AG04450 (cell line): ENCODE data around the gene ANKS1B. TPM values are rescaled to one million over a fixed set of nuclear protein-coding genes. Genes with fewer than 3 reads are reported as not detected.
"Not testable (repeated sequence)": the region's sequence is repeated elsewhere in the genome, so short reads cannot be mapped to it uniquely, and the experiment has no call there.

Experiments used
- CTCF ChIA-PET: fragments of 300-600, 350-600 bp; formaldehyde crosslinking; extraction: SDS; loops from one replicate; lab custom pipeline; 2022; ENCODE audit warnings: antibody characterized with exemption, inconsistent platforms; lab: Charles Lee
- POLR2A ChIA-PET: fragments of 350-600 bp; formaldehyde crosslinking; extraction: SDS; loops from one replicate; lab custom pipeline; 2021; ENCODE audit warnings: antibody characterized with exemption, inconsistent platforms; lab: Yijun Ruan, JAX
- DNase-seq: peaks from one replicate; pipeline ENCODE4 v3.0.0-alpha.2; 2011; ENCODE audit warnings: low read depth, low spot score
- H3K27ac ChIP-seq: one replicate; pipeline ENCODE4 v1.5.1; 2012; ENCODE audit warnings: low read depth, low read length, control low read depth
- H3K27me3 ChIP-seq: one replicate; pipeline ENCODE4 v1.6.0; 2012; ENCODE audit warnings: low read length; ENCODE audit not compliant: control insufficient read depth, insufficient read depth
- H3K4me3 ChIP-seq: 2 replicates; pipeline ENCODE4 v1.5.1; 2011; ENCODE audit warnings: mild to moderate bottlenecking, low read depth, low read length, control low read depth
- H3K9me3 ChIP-seq: 2 replicates; pipeline ENCODE4 v1.5.1; 2012; ENCODE audit warnings: low read length; ENCODE audit not compliant: control insufficient read depth, insufficient read depth
- CTCF ChIP-seq: IDR thresholded peaks from 2 replicates; pipeline ENCODE4 v1.5.1; 2011; ENCODE audit warnings: low read depth, low read length, control low read depth, inconsistent platforms
- polyA plus RNA-seq: library from polyadenylated mRNA; depleted of rRNA; stranded (reverse); fragments of >200 nt; gene quantifications from 2 replicates; pipeline ENCODE4 v1.2.3, GENCODE V29; 2011

The ANKS1B gene
- polyA plus RNA-seq, 1 experiment: 0.22 TPM

GRCh38 chr12:98838231-98838647 is 1146.5 kb downstream of the ANKS1B start:
- no peak for DNase-seq
- peak; percentile 53 for TF ChIP-seq CTCF

GRCh38 chr12:98837134-98837752 is 1147.5 kb downstream of the ANKS1B start:
- POLR2A ChIA-PET: interaction anchor here (0.7 kb wide), 1 partner anchor 16 kb away, joined by 5 read pairs; no protein-coding TSS in a partner anchor
- not testable (repeated sequence) for H3K27ac ChIP-seq

More at GRCh38 chr12:98838231-98838647, 1146.5 kb downstream of the ANKS1B start:
- Histone ChIP-seq H3K27me3 (peaks cover 2% of the 10 kb centered on the region), H3K9me3 (no peaks in the 10 kb centered on the region), H3K4me3 (no peak overlapping the region), H3K27ac (no peak overlapping the region)
- CTCF ChIA-PET: interaction anchor here (1.2 kb wide), 1 partner anchor 111 kb away, joined by 3 read pairs; no protein-coding TSS in a partner anchor
- POLR2A ChIA-PET: no interaction called here

GRCh38 chr12:98830657-98831056 is 1154.1 kb downstream of the ANKS1B start:
- H3K27ac ChIP-seq: no peak overlapping the region
- no peak for TF ChIP-seq CTCF
- H3K4me3 ChIP-seq: no peak overlapping the region
- ChIA-PET CTCF (no interaction called here), POLR2A (no interaction called here)
- no peaks in the 10 kb centered on the region for H3K27me3 ChIP-seq
- no peak for DNase-seq
- H3K9me3 ChIP-seq: no peaks in the 10 kb centered on the region

More at GRCh38 chr12:98837134-98837752, 1147.5 kb downstream of the ANKS1B start:
- H3K27me3 ChIP-seq, H3K9me3 ChIP-seq, H3K4me3 ChIP-seq: not testable (repeated sequence)
- CTCF ChIA-PET: interaction anchor here (1.2 kb wide), 1 partner anchor 110 kb away, joined by 3 read pairs; no protein-coding TSS in a partner anchor
- peak; percentile 7 for DNase-seq

GRCh38 chr12:98828802-98829600 is 1155.7 kb downstream of the ANKS1B start:
- POLR2A ChIA-PET: no interaction called here
- Histone ChIP-seq H3K4me3 (no peak overlapping the region), H3K27ac (no peak overlapping the region), H3K9me3 (no peaks in the 10 kb centered on the region), H3K27me3 (no peaks in the 10 kb centered on the region)
- TF ChIP-seq CTCF: no peak
- no peak for DNase-seq
- CTCF ChIA-PET: no interaction called here

- no peak overlapping the region for H3K4me3 ChIP-seq
- no peak overlapping the region for H3K27ac ChIP-seq
- ChIA-PET CTCF (no interaction called here), POLR2A (no interaction called here)
- no peaks in the 10 kb centered on the region for H3K27me3 ChIP-seq
- H3K9me3 ChIP-seq: no peaks in the 10 kb centered on the region
- no peak for DNase-seq
- no peak for TF ChIP-seq CTCF
Observed at GRCh38 chr12:98823012-98823411, 1161.7 kb downstream of the ANKS1B start.
